ENCODE results near the gene OPALIN.

- TF ChIP-seq CTCF (IDR thresholded peaks at IDR 0.05; ENCODE audit: extremely low read depth in 1 of 2, insufficient read depth in 1 of 2, low read depth in 1 of 2, low read length in 2 of 2), result no peak
- no peak for TF ChIP-seq POLR2AphosphoS5 (IDR thresholded peaks at IDR 0.05; ENCODE audit: insufficient read depth, low read depth, low read length)
- TF ChIP-seq MAX (IDR thresholded peaks at IDR 0.05; ENCODE audit: insufficient read depth, insufficient read length), result no peak
Measured at GRCh38 chr10:96317067-96317833, 41.6 kb downstream of the OPALIN start.

Data from endothelial cell of umbilical vein (primary cell).